Right atrium auricular region (tissue), 2 donors: ENCODE measurements around the gene CEMP1. TPM values are rescaled to one million over a fixed set of nuclear protein-coding genes. Genes with fewer than 3 reads are reported as not detected.
"Not testable (repeated sequence)": the region's sequence is repeated elsewhere in the genome, so short reads cannot be mapped to it uniquely, and the experiment has no call there.

ENCODE experiments used
- DNase-seq: peaks from one replicate; pipeline ENCODE4 v3.0.0-alpha.2; 2019; ENCODE audit warnings: low spot score
- H3K27ac ChIP-seq, 2 donors: fragments of 200-600 bp; sonication (generic); 1 replicate in 1 of 2; 2 replicates in 1 of 2; pipeline ENCODE4 v1.5.1; 2016 to 2019
- H3K27me3 ChIP-seq, 2 donors: fragments of 200-600 bp; sonication (generic); one replicate each; pipeline versions ENCODE4 v1.5.1 to v1.6.0; 2017 to 2019
- H3K36me3 ChIP-seq: fragments of 200-600 bp; sonication (generic); one replicate; pipeline ENCODE4 v1.5.1; 2016
- H3K4me1 ChIP-seq, 2 donors: fragments of 200-600 bp; sonication (generic); one replicate each; pipeline versions ENCODE4 v1.5.1 to v1.6.0; 2017 to 2019
- H3K4me3 ChIP-seq, 2 donors: fragments of 200-600 bp; sonication (generic); 1 replicate in 1 of 2; 2 replicates in 1 of 2; pipeline ENCODE4 v1.5.1; 2017 to 2019; ENCODE audit warnings: mild to moderate bottlenecking in 1 of 2, moderate library complexity in 1 of 2
- H3K9me3 ChIP-seq, 2 donors: fragments of 200-600 bp; sonication (generic); one replicate each; pipeline ENCODE4 v1.5.1; 2019
- total RNA-seq, 2 donors: library from RNA; depleted of rRNA; stranded (reverse); fragments of >200 nt; gene quantifications; one replicate each; pipeline ENCODE4 v1.1.0, GENCODE V29; 2016
- TF ChIP-seq, protein P1 (sequence below), 2 donors: fragments of 200-600 bp; sonication (generic); IDR thresholded peaks; one replicate each; pipeline ENCODE4 v1.5.1; 2019; ENCODE audit warnings: antibody characterized with exemption in 2 of 2

The CEMP1 gene
- total RNA-seq, 2 donors from 2014 or later, result 1.5 TPM; not detected in 1

DNA sequence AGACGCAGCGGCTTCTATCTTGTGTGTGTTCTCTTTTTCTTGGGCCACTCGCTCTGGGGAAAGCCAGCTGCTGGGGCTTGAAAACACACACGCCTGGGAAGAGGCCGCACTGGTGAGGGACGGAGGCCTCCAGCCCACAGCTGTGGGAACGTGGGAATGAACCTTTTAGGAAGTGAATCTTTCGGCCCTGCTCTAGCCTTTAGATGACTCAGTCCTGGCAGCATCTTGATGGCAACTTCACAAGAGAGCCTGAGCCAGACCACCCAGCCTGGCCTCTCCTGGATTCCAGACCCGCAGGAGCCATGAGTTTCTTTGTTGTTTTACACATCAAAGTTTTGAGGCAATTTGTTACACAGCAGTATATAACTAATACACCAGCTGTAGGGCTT is 4.4 kb upstream of the CEMP1 start:
- peak overlapping the region; percentile 28 to 86 for H3K27ac ChIP-seq
- TF ChIP-seq, protein P1, sequence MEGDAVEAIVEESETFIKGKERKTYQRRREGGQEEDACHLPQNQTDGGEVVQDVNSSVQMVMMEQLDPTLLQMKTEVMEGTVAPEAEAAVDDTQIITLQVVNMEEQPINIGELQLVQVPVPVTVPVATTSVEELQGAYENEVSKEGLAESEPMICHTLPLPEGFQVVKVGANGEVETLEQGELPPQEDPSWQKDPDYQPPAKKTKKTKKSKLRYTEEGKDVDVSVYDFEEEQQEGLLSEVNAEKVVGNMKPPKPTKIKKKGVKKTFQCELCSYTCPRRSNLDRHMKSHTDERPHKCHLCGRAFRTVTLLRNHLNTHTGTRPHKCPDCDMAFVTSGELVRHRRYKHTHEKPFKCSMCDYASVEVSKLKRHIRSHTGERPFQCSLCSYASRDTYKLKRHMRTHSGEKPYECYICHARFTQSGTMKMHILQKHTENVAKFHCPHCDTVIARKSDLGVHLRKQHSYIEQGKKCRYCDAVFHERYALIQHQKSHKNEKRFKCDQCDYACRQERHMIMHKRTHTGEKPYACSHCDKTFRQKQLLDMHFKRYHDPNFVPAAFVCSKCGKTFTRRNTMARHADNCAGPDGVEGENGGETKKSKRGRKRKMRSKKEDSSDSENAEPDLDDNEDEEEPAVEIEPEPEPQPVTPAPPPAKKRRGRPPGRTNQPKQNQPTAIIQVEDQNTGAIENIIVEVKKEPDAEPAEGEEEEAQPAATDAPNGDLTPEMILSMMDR (IDR thresholded peaks at IDR 0.05), result no peak
- H3K27me3 ChIP-seq, result no peaks in the 10 kb centered on the region
- no peak overlapping the region for H3K4me3 ChIP-seq
- H3K36me3 ChIP-seq, result no peaks in the 10 kb centered on the region
- no peaks in the 10 kb centered on the region for H3K9me3 ChIP-seq
- H3K4me1 ChIP-seq, result peaks cover 0 to 49% of the 10 kb centered on the region in 2 donors
- no peak for DNase-seq

DNA sequence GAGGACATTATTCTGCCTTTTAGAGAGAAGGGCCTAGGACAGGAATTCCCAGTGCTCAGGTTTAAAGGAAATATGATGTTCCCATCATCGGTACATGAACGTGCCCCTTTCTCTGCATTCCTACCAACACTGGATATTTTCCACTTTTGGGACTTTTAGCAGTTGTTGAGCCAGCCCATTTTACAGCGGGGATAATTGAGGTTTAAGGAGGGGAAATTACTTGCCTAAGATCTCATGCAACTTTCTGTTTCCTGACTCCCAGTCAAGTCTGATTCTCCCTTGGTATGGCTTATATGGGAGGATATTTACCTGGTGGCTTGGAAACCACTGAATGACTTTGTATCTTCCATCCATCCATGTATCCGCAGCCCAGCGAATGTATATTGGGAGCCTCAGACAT is 3.1 kb upstream of the CEMP1 start:
- not testable (repeated sequence) for H3K9me3 ChIP-seq, H3K27ac ChIP-seq, H3K4me3 ChIP-seq, H3K36me3 ChIP-seq, DNase-seq, H3K27me3 ChIP-seq
- H3K4me1 ChIP-seq, result peaks cover 0 to 36% of the 10 kb centered on the region in 2 donors

DNA sequence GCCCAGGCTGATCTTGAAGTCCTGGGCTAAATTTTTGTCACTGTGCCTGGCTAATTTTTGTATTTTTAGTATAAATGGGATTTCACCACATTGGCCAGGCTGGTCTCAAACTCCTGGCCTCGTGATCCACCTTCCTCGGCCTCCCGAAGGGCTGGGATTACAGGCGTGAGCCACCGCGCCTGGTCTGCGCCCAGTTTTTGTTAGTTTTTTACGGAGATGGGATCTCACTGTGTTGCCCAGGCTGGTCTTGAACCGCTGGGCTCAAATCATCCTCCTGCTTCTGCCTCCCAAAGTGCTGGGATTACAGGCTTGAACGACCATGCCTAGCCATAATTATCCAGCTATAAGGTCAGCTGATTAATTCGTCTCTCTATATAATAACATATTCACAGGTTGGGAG is 2.7 kb upstream of the CEMP1 start:
- Histone ChIP-seq H3K9me3 (no peaks in the 10 kb centered on the region), H3K27me3 (no peaks in the 10 kb centered on the region), H3K36me3 (peaks cover 6% of the 10 kb centered on the region), H3K27ac (no peak overlapping the region), H3K4me3 (no peak overlapping the region), H3K4me1 (peaks cover 0 to 32% of the 10 kb centered on the region in 2 donors)
- TF ChIP-seq, protein P1 (IDR thresholded peaks at IDR 0.05), result no peak
- DNase-seq, result no peak

DNA sequence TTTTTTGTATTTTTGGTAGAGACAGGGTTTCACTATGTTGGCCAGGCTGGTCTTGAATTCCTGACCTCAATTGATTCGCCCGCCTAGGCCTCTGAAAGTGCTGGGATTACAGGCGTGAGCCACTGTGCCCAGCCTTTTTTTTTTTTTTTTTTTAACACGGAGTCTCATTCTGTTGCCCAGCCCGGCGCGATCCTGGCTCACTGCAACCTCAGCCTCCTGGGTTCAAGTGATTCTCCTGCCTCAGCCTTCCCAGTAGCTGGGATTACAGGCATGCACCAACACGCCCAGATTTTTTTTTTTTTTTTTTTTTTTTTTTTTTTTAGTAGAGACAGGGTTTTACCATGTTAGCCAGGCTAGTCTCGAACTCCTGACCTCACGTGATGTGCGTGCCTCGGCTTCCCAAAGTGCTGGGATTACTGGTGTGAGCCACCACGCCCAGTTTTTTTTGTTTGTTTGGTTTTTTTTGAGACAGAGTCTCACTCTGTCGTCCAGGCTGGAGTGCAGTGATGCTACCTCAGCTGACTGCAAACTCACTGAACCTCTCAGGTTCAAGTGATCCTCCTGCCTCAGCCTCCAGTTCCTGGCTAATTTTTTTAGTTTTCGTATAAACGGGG is 2.0 kb upstream of the CEMP1 start:
- H3K4me3 ChIP-seq, result peak overlapping the region; percentile 65 to 76
- H3K27me3 ChIP-seq, H3K9me3 ChIP-seq, DNase-seq: not testable (repeated sequence)
- peaks cover 12% of the 10 kb centered on the region for H3K36me3 ChIP-seq
- peak overlapping the region; percentile 95 to 97 for H3K27ac ChIP-seq
- peaks cover 0 to 27% of the 10 kb centered on the region in 2 donors for H3K4me1 ChIP-seq

DNA sequence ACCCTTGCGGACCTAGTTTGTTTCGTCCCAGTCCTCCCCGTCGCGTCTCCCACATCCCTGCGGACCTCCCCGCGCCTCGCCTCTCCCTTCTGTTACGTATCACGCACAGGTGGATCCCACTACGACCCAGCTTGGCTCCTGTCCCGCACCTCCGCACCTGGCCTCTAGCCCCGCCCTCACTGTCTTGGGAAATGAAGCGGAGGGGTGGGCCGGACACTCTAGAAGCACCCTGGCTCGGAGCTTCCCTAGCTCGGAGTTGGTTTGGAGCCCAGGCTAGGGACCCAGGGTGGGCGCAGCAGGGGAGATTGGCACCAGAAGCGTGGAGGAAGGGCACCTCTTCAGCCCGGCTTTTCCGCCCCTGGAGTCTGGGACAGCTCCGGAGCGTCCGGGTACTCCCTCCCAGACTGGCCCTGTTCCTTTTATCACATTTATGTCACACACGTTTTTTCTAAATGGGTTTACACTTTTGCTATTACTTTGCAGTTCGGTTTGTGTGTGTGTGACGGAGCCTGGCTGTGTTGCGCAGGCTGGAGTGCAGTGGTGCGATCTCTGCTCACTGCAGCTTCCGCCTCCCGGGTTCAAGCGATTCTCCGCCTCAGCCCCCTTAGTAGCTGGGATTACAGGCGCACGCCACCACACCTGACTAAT is 1.4 kb upstream of the CEMP1 start:
- TF ChIP-seq, protein P1 (IDR thresholded peaks at IDR 0.05), result no peak
- no peak for DNase-seq
- H3K9me3 ChIP-seq, result no peaks in the 10 kb centered on the region
- H3K4me3 ChIP-seq, result peak overlapping the region; percentile 65 to 76
- peaks cover 18% of the 10 kb centered on the region for H3K36me3 ChIP-seq
- H3K27ac ChIP-seq, result peak overlapping the region; percentile 95 to 97
- H3K27me3 ChIP-seq, result no peaks in the 10 kb centered on the region
- peaks cover 0 to 27% of the 10 kb centered on the region in 2 donors for H3K4me1 ChIP-seq

DNA sequence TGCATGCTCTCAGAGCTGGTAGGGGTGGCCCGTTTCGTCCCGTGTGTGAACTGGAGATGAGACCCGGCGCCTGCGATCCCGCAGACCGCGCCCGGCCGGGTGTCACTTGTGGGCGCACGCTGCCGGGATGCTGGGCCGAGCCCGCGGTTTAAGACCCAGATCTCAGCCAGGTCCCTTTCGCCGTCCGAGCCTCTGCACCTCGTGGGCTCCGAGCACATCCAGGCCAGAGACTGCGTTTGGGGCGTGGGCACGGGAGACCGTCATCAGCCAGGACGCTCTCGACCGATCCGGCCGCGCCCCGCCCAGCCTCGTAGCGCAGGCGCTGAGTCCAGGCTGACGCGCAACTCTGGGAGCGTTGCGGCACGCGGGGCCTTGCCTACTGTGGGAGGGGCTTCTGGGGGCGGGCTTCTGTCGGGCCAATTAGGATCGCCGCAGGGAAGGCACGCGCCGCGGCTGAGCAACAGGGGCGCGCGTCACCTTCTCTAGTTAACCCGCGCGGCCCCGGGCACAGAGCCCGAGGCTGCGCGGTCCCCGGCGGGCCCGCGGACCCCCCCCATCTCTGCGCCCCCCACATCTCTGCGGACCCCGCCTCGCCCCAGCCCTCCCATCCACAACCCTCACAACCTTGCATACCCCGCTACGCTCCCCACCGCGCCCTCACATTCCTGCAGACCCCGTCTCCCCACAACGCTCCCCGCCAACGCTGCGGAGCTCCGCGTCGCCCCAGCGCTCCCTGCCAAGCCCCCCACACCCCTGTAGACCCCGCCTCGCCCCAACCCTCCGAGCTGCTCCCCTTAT is 687 bp upstream of the CEMP1 start:
- TF ChIP-seq, protein P1 (IDR thresholded peaks at IDR 0.05), result no peak
- peak; percentile 99 for DNase-seq

More for the DNA sequence above, 687 bp upstream of the CEMP1 start:
- peak overlapping the region; percentile 95 to 97 for H3K27ac ChIP-seq
- no peaks in the 10 kb centered on the region for H3K9me3 ChIP-seq
- no peaks in the 10 kb centered on the region for H3K27me3 ChIP-seq
- H3K4me1 ChIP-seq, result peaks cover 0 to 23% of the 10 kb centered on the region in 2 donors
- H3K4me3 ChIP-seq, result peak overlapping the region; percentile 65 to 76
- peaks cover 25% of the 10 kb centered on the region for H3K36me3 ChIP-seq
